Retinal pigment epithelial cell (primary cell): ENCODE results near the gene TSSK2.

ENCODE experiments used
- DNase-seq: peaks from one replicate; pipeline ENCODE4 v3.0.0-alpha.2; 2010; ENCODE audit warnings: low read depth
- H3K4me3 ChIP-seq: 2 replicates; pipeline ENCODE4 v1.5.1; 2011; ENCODE audit warnings: mild to moderate bottlenecking, low read length, control low read depth, moderate library complexity
- CTCF ChIP-seq: conservative IDR thresholded peaks from 2 replicates; pipeline ENCODE4 v1.5.1; 2011; ENCODE audit warnings: low read depth, low read length, control low read depth, inconsistent platforms

Gene TSSK2

GRCh38 chr22:19181786-19182471 lies 50.8 kb downstream of the TSSK2 start:
- no peak for DNase-seq
- TF ChIP-seq CTCF, result no peak

More at GRCh38 chr22:19181786-19182471, 50.8 kb downstream of the TSSK2 start:
- H3K4me3 ChIP-seq, result no peak overlapping the region
